ENCODE results near the gene NT5C3B.

GRCh38 chr17:41825175-41825845, 10.7 kb downstream of the NT5C3B start:
- TF ChIP-seq, protein P1, sequence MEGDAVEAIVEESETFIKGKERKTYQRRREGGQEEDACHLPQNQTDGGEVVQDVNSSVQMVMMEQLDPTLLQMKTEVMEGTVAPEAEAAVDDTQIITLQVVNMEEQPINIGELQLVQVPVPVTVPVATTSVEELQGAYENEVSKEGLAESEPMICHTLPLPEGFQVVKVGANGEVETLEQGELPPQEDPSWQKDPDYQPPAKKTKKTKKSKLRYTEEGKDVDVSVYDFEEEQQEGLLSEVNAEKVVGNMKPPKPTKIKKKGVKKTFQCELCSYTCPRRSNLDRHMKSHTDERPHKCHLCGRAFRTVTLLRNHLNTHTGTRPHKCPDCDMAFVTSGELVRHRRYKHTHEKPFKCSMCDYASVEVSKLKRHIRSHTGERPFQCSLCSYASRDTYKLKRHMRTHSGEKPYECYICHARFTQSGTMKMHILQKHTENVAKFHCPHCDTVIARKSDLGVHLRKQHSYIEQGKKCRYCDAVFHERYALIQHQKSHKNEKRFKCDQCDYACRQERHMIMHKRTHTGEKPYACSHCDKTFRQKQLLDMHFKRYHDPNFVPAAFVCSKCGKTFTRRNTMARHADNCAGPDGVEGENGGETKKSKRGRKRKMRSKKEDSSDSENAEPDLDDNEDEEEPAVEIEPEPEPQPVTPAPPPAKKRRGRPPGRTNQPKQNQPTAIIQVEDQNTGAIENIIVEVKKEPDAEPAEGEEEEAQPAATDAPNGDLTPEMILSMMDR (IDR thresholded peaks at IDR 0.05): no peak
- no peak for TF ChIP-seq REST (IDR thresholded peaks at IDR 0.05; ENCODE audit: insufficient read depth in 1 of 2, low read depth in 2 of 2, low read length in 1 of 2)
- no peak for TF ChIP-seq TCF7L2 (IDR thresholded peaks at IDR 0.05; ENCODE audit: low read depth, low read length)
- TF ChIP-seq POLR2AphosphoS5 (IDR thresholded peaks at IDR 0.05; ENCODE audit: low read depth, low read length): no peak
